CD14-positive monocyte (primary cell): ENCODE data around the gene ANAPC16. TPM values are rescaled to one million over a fixed set of nuclear protein-coding genes. Genes with fewer than 3 reads are reported as not detected.
A peak's percentile ranks its signal among the peaks of the same experiment; 100 is the strongest.
"Not testable (repeated sequence)": the region's sequence is repeated elsewhere in the genome, so short reads cannot be mapped to it uniquely, and the experiment has no call there.

Experiments used
- DNase-seq, 3 donors: peaks; one replicate each; pipeline ENCODE4 v3.0.0-alpha.2; 2011 to 2022
- H2AFZ ChIP-seq: 2 replicates; pipeline ENCODE4 v1.6.0; 2012; ENCODE audit warnings: mild to moderate bottlenecking, low read depth, low read length, inconsistent platforms; ENCODE audit not compliant: insufficient read depth, poor library complexity, severe bottlenecking
- H3K27ac ChIP-seq, 2 donors: 1 replicate in 1 of 2; 2 replicates in 1 of 2; pipeline ENCODE4 v1.5.1; 2012 to 2013; ENCODE audit warnings: low read length in 2 of 2, control low read depth in 1 of 2, inconsistent platforms in 1 of 2, low read depth in 1 of 2, mild to moderate bottlenecking in 1 of 2
- H3K27me3 ChIP-seq, 2 donors: one replicate each; pipeline versions ENCODE4 v1.6.0 to v1.6.1; 2011 to 2013; ENCODE audit warnings: low read length in 2 of 2; ENCODE audit not compliant: control insufficient read depth in 2 of 2, insufficient read depth in 2 of 2
- H3K36me3 ChIP-seq, 2 donors: replicated peaks in 1 of 2; 1 replicate in 1 of 2; 2 replicates in 1 of 2; pipeline versions ENCODE4 v1.5.1 to v1.6.1; 2012 to 2013; ENCODE audit warnings: low read length in 2 of 2, control low read depth in 1 of 2, inconsistent platforms in 1 of 2, mild to moderate bottlenecking in 1 of 2; ENCODE audit not compliant: insufficient read depth in 2 of 2, control insufficient read depth in 1 of 2
- H3K4me1 ChIP-seq, 2 donors: 1 replicate in 1 of 2; 2 replicates in 1 of 2; pipeline versions ENCODE4 v1.5.1 to v1.6.1; 2012 to 2013; ENCODE audit warnings: low read length in 2 of 2, control low read depth in 1 of 2, inconsistent platforms in 1 of 2, mild to moderate bottlenecking in 1 of 2, moderate library complexity in 1 of 2; ENCODE audit not compliant: insufficient read depth in 2 of 2, control insufficient read depth in 1 of 2
- H3K4me2 ChIP-seq: replicated peaks from 2 replicates; pipeline ENCODE3; 2012; ENCODE audit warnings: low read length, moderate library complexity, mild to moderate bottlenecking; ENCODE audit not compliant: poor library complexity, severe bottlenecking; ENCODE audit errors: extremely low read depth
- H3K4me3 ChIP-seq, 3 experiments: fragments of 200-600 bp in 1 of 3; sonication (generic) in 1 of 3; replicated peaks in 1 of 3; 1 replicate in 2 of 3; 2 replicates in 1 of 3; pipeline ENCODE4 v1.5.1; 2011 to 2013; ENCODE audit warnings: low read length in 3 of 3, mild to moderate bottlenecking in 3 of 3, control low read depth in 2 of 3, low read depth in 2 of 3, inconsistent platforms in 1 of 3, moderate library complexity in 1 of 3
- H3K79me2 ChIP-seq: 2 replicates; pipeline ENCODE4 v1.6.0; 2012; ENCODE audit warnings: mild to moderate bottlenecking, control low read depth, inconsistent platforms, low read length, moderate library complexity; ENCODE audit not compliant: insufficient read depth
- H3K9ac ChIP-seq: 2 replicates; pipeline ENCODE4 v1.6.0; 2017; ENCODE audit warnings: low read length, mild to moderate bottlenecking; ENCODE audit not compliant: insufficient read depth, poor library complexity, severe bottlenecking
- H3K9me3 ChIP-seq, 2 donors: replicated peaks in 1 of 2; 1 replicate in 1 of 2; 2 replicates in 1 of 2; pipeline versions ENCODE4 v1.5.1 to v1.6.1; 2012 to 2013; ENCODE audit warnings: low read length in 2 of 2, control low read depth in 1 of 2; ENCODE audit not compliant: control insufficient read depth in 1 of 2, insufficient read depth in 1 of 2
- H4K20me1 ChIP-seq: 2 replicates; pipeline ENCODE4 v1.6.0; 2012; ENCODE audit warnings: mild to moderate bottlenecking, low read length, control low read depth, moderate library complexity; ENCODE audit not compliant: insufficient read depth
- H3K27ac Mint-ChIP-seq, 7 donors: one replicate each; pipeline ENCODE4 v1.8.0; 2020; ENCODE audit warnings: mild to moderate bottlenecking in 7 of 7, mixed read lengths in 7 of 7, moderate library complexity in 6 of 7, inconsistent platforms in 2 of 7
- H3K27me3 Mint-ChIP-seq, 3 donors: one replicate each; pipeline ENCODE4 v1.8.0; 2021 to 2022; ENCODE audit warnings: low read depth in 3 of 3, mild to moderate bottlenecking in 3 of 3, mixed read lengths in 3 of 3, moderate library complexity in 3 of 3, inconsistent platforms in 1 of 3
- H3K36me3 Mint-ChIP-seq, 2 donors: one replicate each; pipeline ENCODE4 v1.8.0; 2020; ENCODE audit warnings: mixed read lengths in 2 of 2, inconsistent platforms in 1 of 2, mild to moderate bottlenecking in 1 of 2
- H3K4me1 Mint-ChIP-seq: one replicate; pipeline ENCODE4 v1.8.0; 2020; ENCODE audit warnings: mild to moderate bottlenecking, mixed read lengths
- H3K4me3 Mint-ChIP-seq, 2 donors: one replicate each; pipeline ENCODE4 v1.8.0; 2020; ENCODE audit warnings: mild to moderate bottlenecking in 2 of 2, mixed read lengths in 2 of 2, moderate library complexity in 1 of 2
- H3K9me3 Mint-ChIP-seq, 7 donors: one replicate each; pipeline ENCODE4 v1.8.0; 2020 to 2022; ENCODE audit warnings: mixed read lengths in 7 of 7, mild to moderate bottlenecking in 6 of 7, moderate library complexity in 6 of 7, inconsistent platforms in 2 of 7
- WGBS: methylation state at CpG from one replicate; pipeline ENCODE4 v1.1.5; 2013; ENCODE audit warnings: missing lambda C conversion rate; ENCODE audit not compliant: insufficient coverage; 5-methylcytosine and 5-hydroxymethylcytosine counted together
- intact Hi-C, 2 donors: fragments of 100-400 bp; cut with micrococcal nuclease; formaldehyde crosslinking; loops; one replicate each; pipeline versions ENCODE4 v1.15.0 to v1.15.1; 2023
- polyA plus RNA-seq, 3 donors: library from polyadenylated mRNA; depleted of rRNA in 1 of 3; unstranded in 2 of 3; stranded (reverse) in 1 of 3; fragments of 300-500 nt in 2 of 3; fragments of >200 nt in 1 of 3; fragmentation: Illumina TruSeq in 2 of 3; gene quantifications; 1 replicate in 2 of 3; 2 replicates in 1 of 3; pipeline ENCODE4 v1.2.3, GENCODE V29; 2012 to 2021
- TF ChIP-seq, protein P1 (sequence below): fragments of 200-600 bp; IDR thresholded peaks from one replicate; pipeline ENCODE4 v1.8.0; 2022; ENCODE audit warnings: antibody characterized with exemption, mild to moderate bottlenecking

The ANAPC16 gene
- polyA plus RNA-seq, 3 donors = 65.5 to 167 (median 148) TPM

DNA sequence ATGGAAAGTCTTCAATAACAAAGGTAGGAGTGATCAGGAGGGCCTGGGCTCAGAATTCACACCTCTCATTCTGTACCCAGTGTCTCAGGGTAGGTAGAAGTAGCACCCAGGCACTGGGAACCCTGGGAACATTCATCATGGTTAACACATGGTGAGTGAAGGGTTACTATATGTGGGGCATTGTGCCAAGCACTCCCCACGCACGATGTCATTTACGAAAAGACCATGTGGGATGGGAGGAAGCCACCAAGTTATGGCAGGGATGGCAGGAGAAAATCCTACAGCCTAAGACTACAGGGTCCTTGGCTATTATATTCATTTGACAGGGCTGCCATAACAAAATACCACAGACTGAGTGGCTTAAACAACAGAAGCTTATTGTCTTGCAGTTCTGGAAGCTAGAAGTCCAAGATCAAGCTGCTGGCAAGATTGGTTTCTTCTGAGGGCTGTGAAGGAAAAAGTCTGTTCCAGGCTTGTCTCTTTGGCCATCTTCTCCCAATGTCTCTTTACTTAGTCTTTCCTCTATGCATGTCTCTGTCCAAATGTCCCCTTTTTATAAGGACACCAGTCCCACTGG lies 30.2 kb downstream of the ANAPC16 start:
- peaks cover 0 to 1% (median 0%) of the 10 kb centered on the region in 7 donors for H3K9me3 Mint-ChIP-seq
- Histone ChIP-seq H3K27me3 (no peaks in the 10 kb centered on the region), H2AFZ (no peak overlapping the region), H3K27ac (no peak overlapping the region), H4K20me1 (no peaks in the 10 kb centered on the region), H3K4me1 (peaks cover 17 to 18% of the 10 kb centered on the region in 2 donors), H3K36me3 (no peaks in the 10 kb centered on the region), H3K4me3 (no peak overlapping the region), H3K9me3 (no peaks in the 10 kb centered on the region), H3K4me2 (no peak overlapping the region), H3K79me2 (no peaks in the 10 kb centered on the region), H3K9ac (no peak overlapping the region)
- TF ChIP-seq, protein P1, sequence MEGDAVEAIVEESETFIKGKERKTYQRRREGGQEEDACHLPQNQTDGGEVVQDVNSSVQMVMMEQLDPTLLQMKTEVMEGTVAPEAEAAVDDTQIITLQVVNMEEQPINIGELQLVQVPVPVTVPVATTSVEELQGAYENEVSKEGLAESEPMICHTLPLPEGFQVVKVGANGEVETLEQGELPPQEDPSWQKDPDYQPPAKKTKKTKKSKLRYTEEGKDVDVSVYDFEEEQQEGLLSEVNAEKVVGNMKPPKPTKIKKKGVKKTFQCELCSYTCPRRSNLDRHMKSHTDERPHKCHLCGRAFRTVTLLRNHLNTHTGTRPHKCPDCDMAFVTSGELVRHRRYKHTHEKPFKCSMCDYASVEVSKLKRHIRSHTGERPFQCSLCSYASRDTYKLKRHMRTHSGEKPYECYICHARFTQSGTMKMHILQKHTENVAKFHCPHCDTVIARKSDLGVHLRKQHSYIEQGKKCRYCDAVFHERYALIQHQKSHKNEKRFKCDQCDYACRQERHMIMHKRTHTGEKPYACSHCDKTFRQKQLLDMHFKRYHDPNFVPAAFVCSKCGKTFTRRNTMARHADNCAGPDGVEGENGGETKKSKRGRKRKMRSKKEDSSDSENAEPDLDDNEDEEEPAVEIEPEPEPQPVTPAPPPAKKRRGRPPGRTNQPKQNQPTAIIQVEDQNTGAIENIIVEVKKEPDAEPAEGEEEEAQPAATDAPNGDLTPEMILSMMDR = no peak
- H3K4me3 Mint-ChIP-seq = no peak overlapping the region
- H3K27me3 Mint-ChIP-seq = peaks cover 0 to 5% (median 3%) of the 10 kb centered on the region in 3 donors
- H3K27ac Mint-ChIP-seq = no peak overlapping the region
- intact Hi-C loops = no loop called here
- no peak for DNase-seq
- no peaks in the 10 kb centered on the region for H3K36me3 Mint-ChIP-seq
- 29% methylated on average over 3 of the region's 3 CpGs for WGBS
- peaks cover 36% of the 10 kb centered on the region for H3K4me1 Mint-ChIP-seq

DNA sequence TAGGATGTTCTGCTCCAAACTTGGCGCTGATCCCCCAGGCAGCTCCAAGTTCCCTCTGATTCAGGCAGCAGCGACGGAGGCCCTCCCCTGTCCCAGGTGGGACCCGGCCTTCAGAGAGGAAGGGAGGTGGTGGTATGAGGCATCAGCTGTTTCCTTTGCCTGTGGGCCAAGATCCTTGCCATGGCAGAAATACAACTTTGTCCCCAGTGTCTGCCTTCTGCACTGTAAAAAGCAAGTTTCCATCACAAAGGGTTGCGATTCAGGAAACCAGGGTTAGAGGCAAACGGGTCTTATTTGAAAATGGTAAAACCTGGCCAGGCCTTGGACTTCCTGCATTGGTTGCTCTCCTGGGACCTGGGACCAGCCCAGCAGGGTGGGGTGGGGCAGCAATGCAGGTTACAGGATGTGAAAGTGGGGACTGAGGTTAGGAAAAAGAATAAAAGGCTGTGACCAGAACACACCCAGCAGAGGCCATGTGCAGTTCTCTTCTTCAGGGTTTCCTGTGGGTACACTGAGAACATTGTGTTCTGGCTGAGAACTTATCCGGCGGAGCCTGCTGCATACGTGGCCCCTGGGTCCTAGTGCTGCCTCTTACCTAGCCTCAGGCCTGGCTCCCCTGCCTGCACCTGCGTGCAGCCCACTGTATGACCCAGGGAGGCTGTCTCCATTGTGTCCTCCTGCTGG lies 32.8 kb downstream of the ANAPC16 start:
- H3K4me3 ChIP-seq = peak overlapping the region in 1 of 3 experiments; percentile 54
- Mint-ChIP-seq H3K27me3 (peaks cover 0 to 3% (median 3%) of the 10 kb centered on the region in 3 donors), H3K36me3 (no peaks in the 10 kb centered on the region), H3K27ac (peak overlapping the region in 6 of 7 donors; percentile 50 to 86 (median 69)), H3K4me1 (peaks cover 29% of the 10 kb centered on the region), H3K4me3 (peak overlapping the region; percentile 20 to 79), H3K9me3 (peaks cover 0 to 1% (median 0%) of the 10 kb centered on the region in 7 donors)
- 2% methylated on average over 7 of the region's 10 CpGs for WGBS
- intact Hi-C loops = no loop called here
- H3K36me3 ChIP-seq = no peaks in the 10 kb centered on the region
- no peaks in the 10 kb centered on the region for H4K20me1 ChIP-seq
- H3K79me2 ChIP-seq = no peaks in the 10 kb centered on the region
- H3K27ac ChIP-seq = peak overlapping the region; percentile 1 to 51
- H3K9ac ChIP-seq = no peak overlapping the region
- TF ChIP-seq, protein P1 = no peak
- H3K4me1 ChIP-seq = peaks cover 17 to 18% of the 10 kb centered on the region in 2 donors
- peak overlapping the region; percentile 78 for H2AFZ ChIP-seq
- DNase-seq = peak in 1 of 3 donors; percentile 16
- no peaks in the 10 kb centered on the region for H3K9me3 ChIP-seq
- H3K27me3 ChIP-seq = no peaks in the 10 kb centered on the region
- peak overlapping the region; percentile 54 for H3K4me2 ChIP-seq

DNA sequence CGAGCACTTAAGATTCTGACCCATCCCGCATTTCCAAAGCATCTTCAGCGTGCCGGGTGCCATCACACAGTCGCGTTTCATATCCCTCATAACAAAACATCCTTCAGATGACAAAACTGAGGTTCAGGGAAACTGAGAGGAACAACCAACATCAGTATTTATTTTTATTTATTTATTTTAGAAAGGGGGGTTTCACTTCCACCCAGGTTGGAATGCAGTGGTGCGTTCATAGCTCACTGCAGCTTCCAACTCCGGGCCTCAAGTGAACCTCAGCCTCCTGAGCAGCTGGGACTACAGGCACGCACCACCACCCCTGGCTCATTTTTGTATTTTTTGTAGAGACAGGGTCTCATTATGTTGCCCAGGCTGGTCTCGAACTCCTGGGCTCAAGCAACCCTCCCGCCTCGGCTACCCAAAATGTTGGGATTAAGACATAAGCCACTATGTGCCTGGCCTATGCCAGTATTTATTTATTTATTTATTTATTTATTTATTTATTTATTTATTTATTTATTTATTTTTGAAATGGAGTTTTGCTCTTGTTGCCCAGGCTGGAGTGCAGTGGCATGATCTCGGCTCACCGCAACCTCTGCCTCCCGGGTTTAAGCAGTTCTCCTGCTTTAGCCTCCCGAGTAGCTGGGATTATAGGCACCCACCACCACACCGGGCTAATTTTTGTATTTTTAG lies 33.5 kb downstream of the ANAPC16 start:
- intact Hi-C loops, H3K9me3 Mint-ChIP-seq, H3K9ac ChIP-seq, H3K27me3 ChIP-seq, DNase-seq, H3K79me2 ChIP-seq, H3K36me3 ChIP-seq, H3K36me3 Mint-ChIP-seq, H3K27me3 Mint-ChIP-seq, H3K9me3 ChIP-seq, H4K20me1 ChIP-seq: not testable (repeated sequence)
- peak overlapping the region; percentile 78 for H2AFZ ChIP-seq
- peak overlapping the region in 1 of 3 experiments; percentile 54 for H3K4me3 ChIP-seq
- H3K4me1 ChIP-seq = peaks cover 17 to 22% of the 10 kb centered on the region in 2 donors
- peaks cover 26% of the 10 kb centered on the region for H3K4me1 Mint-ChIP-seq
- peak overlapping the region; percentile 54 for H3K4me2 ChIP-seq
- H3K27ac ChIP-seq = peak overlapping the region; percentile 1 to 51
- peak overlapping the region; percentile 20 to 79 for H3K4me3 Mint-ChIP-seq
- peak overlapping the region in 5 of 7 donors; percentile 54 to 86 (median 70) for H3K27ac Mint-ChIP-seq
- 90% methylated on average over 8 of the region's 17 CpGs for WGBS
